HCT116 (cell line): ENCODE data around the gene ATAD2B. TPM values are rescaled to one million over a fixed set of nuclear protein-coding genes. Genes with fewer than 3 reads are reported as not detected.

Experiments
- ATAC-seq: fragments of 200-7000 bp; cut with Tn5 transposase; 2 replicates; pipeline ENCODE4 v1.9.1; 2020; ENCODE audit warnings: mild to moderate bottlenecking, moderate library complexity
- BruUV-seq: library from RNA; stranded (reverse); fragments of 400-500 nt; replicated peaks from 2 replicates; lab custom pipeline; 2021; lab: Mats Ljungman, UMichigan
- CTCF ChIA-PET: fragments of 300-600 bp; sonication (Branson Sonifier 250); formaldehyde crosslinking; loops from one replicate; lab custom pipeline; 2021; ENCODE audit warnings: antibody characterized with exemption; lab: Charles Lee
- POLR2A ChIA-PET: fragments of 300-600, 350-600 bp; sonication (Branson Sonifier 250); formaldehyde crosslinking; loops from one replicate; lab custom pipeline; 2021; ENCODE audit warnings: antibody characterized with exemption; lab: Charles Lee
- RAD21 ChIA-PET, 2 experiments: fragments of 300-600 bp; sonication (Branson Sonifier 250); formaldehyde crosslinking; loops; one replicate each; lab custom pipeline; 2023; ENCODE audit warnings: low total read pairs in 2 of 2; ENCODE audit not compliant: uncharacterized antibody in 2 of 2, unreplicated experiment in 2 of 2, low non-redundant PET in 1 of 2; lab: Charles Lee
- DNase-seq: peaks from one replicate; pipeline ENCODE4 v3.0.0-alpha.2; 2010; ENCODE audit warnings: low read depth, low spot score
- H2AFZ ChIP-seq: fragments of 200-600 bp; shearing (Covaris generic), sonication (generic); 2 replicates; pipeline ENCODE4 v1.6.1; 2017; ENCODE audit warnings: low read depth, mixed run types, mixed read lengths, antibody characterized with exemption, low read length; ENCODE audit not compliant: poor library complexity, severe bottlenecking
- H3K27ac ChIP-seq: 2 replicates; pipeline ENCODE4 v1.5.1; 2012; ENCODE audit warnings: low read depth, low read length
- H3K27me3 ChIP-seq: fragments of 200-600 bp; sonication (generic); 2 replicates; pipeline ENCODE4 v1.6.1; 2016; ENCODE audit warnings: mixed run types, low read length, mixed read lengths; ENCODE audit not compliant: insufficient read depth
- H3K36me3 ChIP-seq, 2 experiments: fragments of 200-500 bp in 1 of 2; fragments of 200-600 bp in 1 of 2; sonication (Bioruptor generic) in 1 of 2; sonication (generic) in 1 of 2; 2 replicates each; pipeline versions ENCODE4 v1.5.1 to v1.6.1; 2014 to 2016; ENCODE audit warnings: low read length in 2 of 2, inconsistent platforms in 1 of 2, mixed read lengths in 1 of 2, mixed run types in 1 of 2; ENCODE audit not compliant: insufficient read depth in 2 of 2, control insufficient read depth in 1 of 2
- H3K4me1 ChIP-seq, 2 experiments: fragments of 200-600 bp in 1 of 2; sonication (generic) in 1 of 2; 2 replicates each; pipeline versions ENCODE4 v1.5.1 to v1.6.1; 2012 to 2017; ENCODE audit warnings: low read length in 2 of 2, inconsistent platforms in 1 of 2, mild to moderate bottlenecking in 1 of 2, mixed read lengths in 1 of 2, mixed run types in 1 of 2, moderate library complexity in 1 of 2; ENCODE audit not compliant: insufficient read depth in 2 of 2, control insufficient read depth in 1 of 2
- H3K4me2 ChIP-seq: fragments of 200-600 bp; sonication (generic); 2 replicates; pipeline ENCODE4 v1.6.1; 2017; ENCODE audit warnings: mixed run types, low read length, mixed read lengths
- H3K4me3 ChIP-seq, 2 experiments: fragments of 200-600 bp in 1 of 2; sonication (generic) in 1 of 2; replicated peaks in 1 of 2; 2 replicates each; pipeline ENCODE4 v1.5.1; 2011 to 2016; ENCODE audit warnings: low read length in 2 of 2, control low read depth in 1 of 2, low read depth in 1 of 2, mild to moderate bottlenecking in 1 of 2, mixed read lengths in 1 of 2, mixed run types in 1 of 2
- H3K79me2 ChIP-seq: fragments of 200-600 bp; sonication (generic); 2 replicates; pipeline ENCODE4 v1.6.1; 2017; ENCODE audit warnings: mild to moderate bottlenecking, mixed run types, low read length, moderate library complexity, mixed read lengths; ENCODE audit not compliant: insufficient read depth
- H3K9ac ChIP-seq: fragments of 200-600 bp; sonication (generic); 2 replicates; pipeline ENCODE4 v1.6.1; 2016; ENCODE audit warnings: low read length, mixed read lengths
- H3K9me2 ChIP-seq: fragments of 200-600 bp; sonication (generic), shearing (Covaris generic); 2 replicates; pipeline ENCODE4 v1.6.1; 2017; ENCODE audit warnings: mixed run types, mild to moderate bottlenecking, moderate library complexity; ENCODE audit not compliant: insufficient read depth
- H3K9me3 ChIP-seq, 2 experiments: fragments of 200-500 bp in 1 of 2; fragments of 200-600 bp in 1 of 2; sonication (Bioruptor generic) in 1 of 2; sonication (generic) in 1 of 2; 2 replicates each; pipeline ENCODE4 v1.6.1; 2014 to 2017; ENCODE audit warnings: low read length in 2 of 2, mixed read lengths in 2 of 2, inconsistent platforms in 1 of 2, low read depth in 1 of 2, mild to moderate bottlenecking in 1 of 2, mixed run types in 1 of 2, moderate library complexity in 1 of 2; ENCODE audit not compliant: control insufficient read depth in 1 of 2, insufficient read depth in 1 of 2
- H4K20me1 ChIP-seq: fragments of 200-600 bp; sonication (generic), shearing (Covaris generic); 2 replicates; pipeline ENCODE4 v1.6.1; 2017; ENCODE audit warnings: mixed run types, mild to moderate bottlenecking, moderate library complexity; ENCODE audit not compliant: insufficient read depth
- CBX3 ChIP-seq: IDR thresholded peaks from 2 replicates; pipeline ENCODE4 v1.6.1; 2012; ENCODE audit warnings: low read depth
- CTCF ChIP-seq, 3 experiments: fragments of 200-600 bp in 1 of 3; sonication (generic) in 1 of 3; IDR thresholded peaks in 2 of 3; conservative IDR thresholded peaks in 1 of 3; 2 replicates each; pipeline ENCODE4 v1.5.1; 2012 to 2017; ENCODE audit warnings: low read depth in 2 of 3, low read length in 2 of 3, antibody characterized with exemption in 1 of 3, borderline replicate concordance in 1 of 3, control low read depth in 1 of 3, mild to moderate bottlenecking in 1 of 3, mixed read lengths in 1 of 3, mixed run types in 1 of 3, moderate library complexity in 1 of 3; ENCODE audit not compliant: insufficient read depth in 1 of 3
- EGR1 ChIP-seq: IDR thresholded peaks from 2 replicates; pipeline ENCODE4 v1.6.1; 2012; ENCODE audit warnings: low read depth
- ELF1 ChIP-seq: IDR thresholded peaks from 2 replicates; pipeline ENCODE4 v1.6.1; 2012; ENCODE audit warnings: low read depth, borderline replicate concordance
- EZH2 ChIP-seq: fragments of 200-600 bp; sonication (generic); IDR thresholded peaks from 2 replicates; pipeline ENCODE4 v1.6.1; 2017; ENCODE audit warnings: antibody characterized with exemption, mixed run types
- EZH2phosphoT487 ChIP-seq: fragments of 200-600 bp; IDR thresholded peaks from 2 replicates; pipeline ENCODE4 v1.6.1; 2018; ENCODE audit warnings: antibody characterized with exemption, borderline replicate concordance
- JUND ChIP-seq: IDR thresholded peaks from 2 replicates; pipeline ENCODE4 v1.6.1; 2012
- MAX ChIP-seq: IDR thresholded peaks from 2 replicates; pipeline ENCODE4 v1.6.1; 2012
- RAD21 ChIP-seq: IDR thresholded peaks from 2 replicates; pipeline ENCODE4 v1.6.1; 2012; ENCODE audit warnings: low read depth, mild to moderate bottlenecking
- REST ChIP-seq: IDR thresholded peaks from 2 replicates; pipeline ENCODE4 v1.6.1; 2012; ENCODE audit warnings: low read depth
- SP1 ChIP-seq: IDR thresholded peaks from 2 replicates; pipeline ENCODE4 v1.6.1; 2012; ENCODE audit warnings: low read depth
- SRF ChIP-seq: IDR thresholded peaks from 2 replicates; pipeline ENCODE4 v1.6.1; 2012; ENCODE audit warnings: low read depth
- ZNF274 ChIP-seq: fragments of 200-500 bp; sonication (Bioruptor generic); IDR thresholded peaks from 2 replicates; pipeline ENCODE4 v1.6.1; 2014; ENCODE audit warnings: mild to moderate bottlenecking, low read depth, low read length, inconsistent platforms
- intact Hi-C: fragments of 100-400 bp; cut with micrococcal nuclease; formaldehyde crosslinking; loops from 2 replicates; pipeline ENCODE4 v1.10.0; 2022
- total RNA-seq: library from RNA; stranded (reverse); gene quantifications from one replicate; pipeline ENCODE4 v1.2.1, GENCODE V29; 2021; ENCODE audit not compliant: unreplicated experiment

Gene ATAD2B
- total RNA-seq, 1 experiment from 2014 or later: 9.6 TPM

GRCh38 chr2:23835423-23835822 is 91.5 kb downstream of the ATAD2B start (continued):
- TF ChIP-seq CTCF (IDR thresholded peaks at IDR 0.05 in 2 of 3, conservative IDR thresholded peaks at IDR 0.05 in 1 of 3; ENCODE audit: borderline replicate concordance in 1 of 3, insufficient read depth in 1 of 3, low read depth in 2 of 3, low read length in 2 of 3) (no peak), ZNF274 (no peak), MAX (no peak)

- Histone ChIP-seq H3K9me3 (no peaks in the 10 kb centered on the region), H3K27me3 (no peaks in the 10 kb centered on the region), H3K9ac (no peak overlapping the region), H3K4me2 (no peak overlapping the region), H3K79me2 (no peaks in the 10 kb centered on the region), H3K4me1 (no peaks in the 10 kb centered on the region), H4K20me1 (no peaks in the 10 kb centered on the region), H3K4me3 (no peak overlapping the region), H3K36me3 (no peaks in the 10 kb centered on the region), H3K9me2 (no peaks in the 10 kb centered on the region), H2AFZ (no peak overlapping the region), H3K27ac (no peak overlapping the region)
- ChIA-PET RAD21 (no interaction called here), POLR2A (no interaction called here), CTCF (no interaction called here)
- BruUV-seq: no TSS peak
- no peak for DNase-seq
- no peak for ATAC-seq
- TF ChIP-seq REST: no peak
- no peak for TF ChIP-seq EZH2phosphoT487
- no peak for TF ChIP-seq CBX3
- no peak for TF ChIP-seq EZH2
- no peak for TF ChIP-seq RAD21
- no peak for TF ChIP-seq ELF1
- TF ChIP-seq EGR1: no peak
- TF ChIP-seq JUND: no peak
- TF ChIP-seq SRF: no peak
- no peak for TF ChIP-seq SP1
- intact Hi-C loops: loop anchor here (10.0 kb wide), 1 partner anchor 556 kb away; no protein-coding TSS in a partner anchor
These were observed 97.9 kb downstream of the ATAD2B start for GRCh38 chr2:23828986-23829385.
